GM23248 (cell line): ENCODE results near the gene ACCSL. TPM values are rescaled to one million over a fixed set of nuclear protein-coding genes. Genes with fewer than 3 reads are reported as not detected.
A peak's percentile ranks its signal among the peaks of the same experiment; 100 is the strongest.

Experiments used
- DNase-seq: peaks from one replicate; pipeline ENCODE4 v3.0.0-alpha.2; 2015
- H2AFZ ChIP-seq: fragments of 200-600 bp; sonication (generic); 2 replicates; pipeline ENCODE4 v1.6.1; 2016; ENCODE audit warnings: antibody characterized with exemption
- H3F3A ChIP-seq: fragments of 200-600 bp; sonication (generic); 2 replicates; pipeline ENCODE4 v1.6.1; 2016; ENCODE audit warnings: mild to moderate bottlenecking, antibody characterized with exemption, mixed run types; ENCODE audit not compliant: insufficient read depth
- H3K27ac ChIP-seq: fragments of 200-600 bp; sonication (generic); 2 replicates; pipeline ENCODE4 v1.5.1; 2016; ENCODE audit warnings: mild to moderate bottlenecking
- H3K27me3 ChIP-seq: fragments of 200-600 bp; sonication (generic); replicated peaks from 2 replicates; pipeline ENCODE4 v1.6.1; 2016; ENCODE audit warnings: mild to moderate bottlenecking; ENCODE audit not compliant: insufficient read depth
- H3K36me3 ChIP-seq: fragments of 200-600 bp; sonication (generic); 2 replicates; pipeline ENCODE4 v1.6.1; 2016; ENCODE audit warnings: low read depth, mild to moderate bottlenecking
- H3K4me1 ChIP-seq: fragments of 200-600 bp; sonication (generic); 2 replicates; pipeline ENCODE4 v1.6.1; 2016; ENCODE audit warnings: mild to moderate bottlenecking; ENCODE audit not compliant: insufficient read depth
- H3K4me2 ChIP-seq: fragments of 200-600 bp; sonication (generic); one replicate; pipeline ENCODE4 v1.6.1; 2016; ENCODE audit warnings: mild to moderate bottlenecking; ENCODE audit not compliant: unreplicated experiment
- H3K4me3 ChIP-seq: fragments of 200-600 bp; sonication (generic); 2 replicates; pipeline ENCODE4 v1.5.1; 2016; ENCODE audit warnings: mild to moderate bottlenecking
- H3K79me2 ChIP-seq: fragments of 200-600 bp; sonication (generic); 2 replicates; pipeline ENCODE4 v1.6.1; 2016; ENCODE audit warnings: mild to moderate bottlenecking; ENCODE audit not compliant: insufficient read depth
- H3K9ac ChIP-seq: fragments of 200-600 bp; sonication (generic); 2 replicates; pipeline ENCODE4 v1.6.1; 2016; ENCODE audit warnings: mild to moderate bottlenecking
- H3K9me2 ChIP-seq: fragments of 200-600 bp; sonication (generic); 2 replicates; pipeline ENCODE4 v1.6.1; 2016; ENCODE audit warnings: mixed run types, mild to moderate bottlenecking, moderate library complexity; ENCODE audit not compliant: insufficient read depth
- H3K9me3 ChIP-seq: fragments of 200-600 bp; sonication (generic); one replicate; pipeline ENCODE4 v1.6.1; 2017; ENCODE audit warnings: low read depth
- H4K20me1 ChIP-seq: fragments of 200-600 bp; sonication (generic); 2 replicates; pipeline ENCODE4 v1.6.0; 2016; ENCODE audit not compliant: insufficient read depth
- EZH2 ChIP-seq: fragments of 200-600 bp; sonication (generic); IDR thresholded peaks from 2 replicates; pipeline ENCODE4 v1.6.1; 2018; ENCODE audit warnings: antibody characterized with exemption, mild to moderate bottlenecking; ENCODE audit not compliant: insufficient read depth, poor library complexity, severe bottlenecking
- EZH2phosphoT487 ChIP-seq: fragments of 200-600 bp; sonication (generic); IDR thresholded peaks from 2 replicates; pipeline ENCODE4 v1.6.1; 2018; ENCODE audit warnings: antibody characterized with exemption, moderate library complexity, mild to moderate bottlenecking, low read depth; ENCODE audit not compliant: insufficient read depth
- WGBS, 2 experiments: methylation state at CpG; one replicate each; pipeline ENCODE4 v1.1.6; 2015 to 2017; ENCODE audit warnings: low lambda C conversion rate in 2 of 2, low coverage in 1 of 2; ENCODE audit errors: missing lambda C conversion rate in 2 of 2; 5-methylcytosine and 5-hydroxymethylcytosine counted together
- in situ Hi-C: fragments of 300-500 bp; cut with MboI; formaldehyde crosslinking; loops from 2 replicates; pipeline ENCODE4 v1.15.0; 2020
- polyA plus RNA-seq: library from polyadenylated mRNA; unstranded; fragments of >200 nt; fragmentation: Nextera tagmentation; extraction: Ambion mirVana; gene quantifications from 2 replicates; pipeline ENCODE4 v1.2.1, GENCODE V29; 2016
- total RNA-seq: library from RNA; depleted of rRNA; stranded (reverse); fragments of >200 nt; shearing (Covaris generic); gene quantifications from 2 replicates; pipeline ENCODE4 v1.2.3, GENCODE V29; 2014

The ACCSL gene
- total and polyA plus RNA-seq, 2 experiments from 2014 or later, result not detected

GRCh38 chr11:44046182-44046581 lies 1.6 kb upstream of the ACCSL start:
- DNase-seq, result no peak
- H3K79me2 ChIP-seq, result no peaks in the 10 kb centered on the region
- no peak overlapping the region for H3K27ac ChIP-seq
- in situ Hi-C loops, result no loop called here
- no peaks in the 10 kb centered on the region for H3K4me1 ChIP-seq
- H3K9me2 ChIP-seq, result no peaks in the 10 kb centered on the region
- no peak for TF ChIP-seq EZH2phosphoT487
- no peak for TF ChIP-seq EZH2
- H3K27me3 ChIP-seq, result 0 out of 2 replicates have a peak, but pooled peaks cover 3% of the 10 kb centered on the region
- H4K20me1 ChIP-seq, result no peaks in the 10 kb centered on the region
- no peaks in the 10 kb centered on the region for H3K9me3 ChIP-seq
- H3K4me3 ChIP-seq, result no peak overlapping the region
- no peak overlapping the region for H3K4me2 ChIP-seq
- no peaks in the 10 kb centered on the region for H3F3A ChIP-seq
- H3K36me3 ChIP-seq, result no peaks in the 10 kb centered on the region
- H3K9ac ChIP-seq, result no peak overlapping the region
- 52 to 60% methylated on average over 2 of the region's 2 CpGs for WGBS, 2 experiments
- no peak overlapping the region for H2AFZ ChIP-seq

GRCh38 chr11:44047298-44047697 lies 483 bp upstream of the ACCSL start:
- in situ Hi-C loops, result no loop called here
- H3K9me2 ChIP-seq, result no peaks in the 10 kb centered on the region
- no peaks in the 10 kb centered on the region for H3K36me3 ChIP-seq
- H2AFZ ChIP-seq, result no peak overlapping the region
- no peaks in the 10 kb centered on the region for H3F3A ChIP-seq
- H3K27ac ChIP-seq, result no peak overlapping the region
- H3K9me3 ChIP-seq, result no peaks in the 10 kb centered on the region
- H4K20me1 ChIP-seq, result no peaks in the 10 kb centered on the region
- H3K79me2 ChIP-seq, result no peaks in the 10 kb centered on the region
- no peak overlapping the region for H3K4me3 ChIP-seq
- H3K27me3 ChIP-seq, result 0 out of 2 replicates have a peak, but pooled peaks cover 3% of the 10 kb centered on the region
- no peak overlapping the region for H3K4me2 ChIP-seq
- no peak overlapping the region for H3K9ac ChIP-seq
- H3K4me1 ChIP-seq, result no peaks in the 10 kb centered on the region
- WGBS, 2 experiments, result 42 to 45% methylated on average over 2 of the region's 2 CpGs
- DNase-seq, result no peak
- TF ChIP-seq EZH2 (no peak), EZH2phosphoT487 (no peak)

- no peaks in the 10 kb centered on the region for H3F3A ChIP-seq
- no peak for DNase-seq
- H3K36me3 ChIP-seq, result no peaks in the 10 kb centered on the region
- WGBS, 2 experiments, result 42 to 52% methylated on average over 3 of the region's 3 CpGs
- H2AFZ ChIP-seq, result no peak overlapping the region
- no peak overlapping the region for H3K27ac ChIP-seq
- no peaks in the 10 kb centered on the region for H3K9me3 ChIP-seq
- H3K9me2 ChIP-seq, result no peaks in the 10 kb centered on the region
- H3K9ac ChIP-seq, result no peak overlapping the region
- TF ChIP-seq EZH2 (no peak), EZH2phosphoT487 (no peak)
- no peaks in the 10 kb centered on the region for H3K4me1 ChIP-seq
- H3K4me2 ChIP-seq, result no peak overlapping the region
- 0 out of 2 replicates have a peak, but pooled peaks cover 3% of the 10 kb centered on the region for H3K27me3 ChIP-seq
- no peaks in the 10 kb centered on the region for H4K20me1 ChIP-seq
- H3K4me3 ChIP-seq, result no peak overlapping the region
- in situ Hi-C loops, result loop anchor here (10.0 kb wide), 1 partner anchor 155 kb away; no protein-coding TSS in a partner anchor
- H3K79me2 ChIP-seq, result no peaks in the 10 kb centered on the region
Observed at GRCh38 chr11:44049832-44050231, 2.1 kb downstream of the ACCSL start.

GRCh38 chr11:44051171-44051570 lies 3.4 kb downstream of the ACCSL start:
- Histone ChIP-seq H3K27ac (no peak overlapping the region), H3F3A (no peaks in the 10 kb centered on the region), H3K9me2 (no peaks in the 10 kb centered on the region), H4K20me1 (no peaks in the 10 kb centered on the region), H3K4me3 (no peak overlapping the region), H3K9ac (no peak overlapping the region), H3K79me2 (no peaks in the 10 kb centered on the region), H3K4me2 (no peak overlapping the region), H3K4me1 (no peaks in the 10 kb centered on the region), H3K9me3 (no peaks in the 10 kb centered on the region), H3K36me3 (no peaks in the 10 kb centered on the region), H2AFZ (no peak overlapping the region), H3K27me3 (0 out of 2 replicates have a peak, but pooled peaks cover 3% of the 10 kb centered on the region)
- WGBS, 2 experiments, result 76 to 77% methylated on average over 4 of the region's 4 CpGs
- no peak for DNase-seq
- TF ChIP-seq EZH2 (no peak), EZH2phosphoT487 (no peak)
- in situ Hi-C loops, result loop anchor here (10.0 kb wide), 1 partner anchor 156 kb away; no protein-coding TSS in a partner anchor

GRCh38 chr11:44057340-44057739 lies 9.6 kb downstream of the ACCSL start:
- Histone ChIP-seq H2AFZ (no peak overlapping the region), H3F3A (no peaks in the 10 kb centered on the region), H3K4me1 (no peaks in the 10 kb centered on the region), H3K4me2 (no peak overlapping the region), H3K9ac (no peak overlapping the region), H3K4me3 (no peak overlapping the region), H3K36me3 (no peaks in the 10 kb centered on the region), H3K27ac (no peak overlapping the region), H3K9me2 (no peaks in the 10 kb centered on the region), H3K79me2 (no peaks in the 10 kb centered on the region), H3K9me3 (no peaks in the 10 kb centered on the region), H4K20me1 (no peaks in the 10 kb centered on the region), H3K27me3 (0 out of 2 replicates have a peak, but pooled peaks cover 4% of the 10 kb centered on the region)
- peak; percentile 11 for DNase-seq
- TF ChIP-seq EZH2 (no peak), EZH2phosphoT487 (no peak)
- in situ Hi-C loops, result loop anchor here (10.0 kb wide), 1 partner anchor 163 kb away; no protein-coding TSS in a partner anchor
- 59 to 63% methylated on average over 6 of the region's 6 CpGs for WGBS, 2 experiments
